SK-N-SH (cell line): Measurements from ENCODE around the gene TMED6. TPM values are rescaled to one million over a fixed set of nuclear protein-coding genes. Genes with fewer than 3 reads are reported as not detected.

Source experiments
- CTCF ChIA-PET: fragments of 300-600, 350-600 bp; formaldehyde crosslinking; extraction: SDS; loops from one replicate; lab custom pipeline; 2021; lab: Yijun Ruan, JAX
- POLR2A ChIA-PET: fragments of 350-600 bp; sonication (Branson Sonifier 250); formaldehyde crosslinking; extraction: SDS; loops from one replicate; lab custom pipeline; 2020; ENCODE audit warnings: antibody characterized with exemption, inconsistent platforms; lab: Yijun Ruan, JAX
- DNase-seq: peaks from one replicate; pipeline ENCODE4 v3.0.0; 2012
- H2AFZ ChIP-seq: fragments of 200-600 bp; sonication (generic); 2 replicates; pipeline ENCODE4 v1.8.1; 2016; ENCODE audit warnings: antibody characterized with exemption, mild to moderate bottlenecking, low read depth
- H3F3A ChIP-seq: fragments of 200-600 bp; sonication (generic); replicated peaks from 2 replicates; pipeline ENCODE3; 2016; ENCODE audit warnings: antibody characterized with exemption, mild to moderate bottlenecking; ENCODE audit not compliant: insufficient read depth
- H3K27ac ChIP-seq, 2 experiments: fragments of 200-500 bp in 1 of 2; fragments of 200-600 bp in 1 of 2; sonication (Bioruptor generic) in 1 of 2; sonication (generic), shearing (Covaris generic) in 1 of 2; 2 replicates each; pipeline versions ENCODE4 v1.5.1 to v1.6.1; 2014 to 2016; ENCODE audit warnings: low read depth in 2 of 2, inconsistent platforms in 1 of 2, low read length in 1 of 2, mild to moderate bottlenecking in 1 of 2, mixed read lengths in 1 of 2
- H3K27me3 ChIP-seq: fragments of 200-600 bp; sonication (generic), shearing (Covaris generic); 2 replicates; pipeline ENCODE4 v1.6.1; 2016; ENCODE audit warnings: mixed run types; ENCODE audit not compliant: insufficient read depth
- H3K36me3 ChIP-seq, 2 experiments: fragments of 200-500 bp in 1 of 2; fragments of 200-600 bp in 1 of 2; sonication (Bioruptor generic) in 1 of 2; sonication (generic) in 1 of 2; replicated peaks in 1 of 2; 2 replicates each; pipeline versions ENCODE3 to v1.5.1; 2014 to 2016; ENCODE audit warnings: low read length in 1 of 2, mild to moderate bottlenecking in 1 of 2; ENCODE audit not compliant: insufficient read depth in 2 of 2, control insufficient read depth in 1 of 2
- H3K4me1 ChIP-seq, 2 experiments: fragments of 200-500 bp in 1 of 2; fragments of 200-600 bp in 1 of 2; sonication (Bioruptor generic) in 1 of 2; sonication (generic), shearing (Covaris generic) in 1 of 2; 2 replicates each; pipeline versions ENCODE4 v1.5.1 to v1.6.1; 2014 to 2016; ENCODE audit warnings: low read depth in 1 of 2, low read length in 1 of 2, mixed run types in 1 of 2; ENCODE audit not compliant: insufficient read depth in 2 of 2, control insufficient read depth in 1 of 2
- H3K4me2 ChIP-seq: fragments of 200-600 bp; sonication (generic), shearing (Covaris generic); 2 replicates; pipeline ENCODE4 v1.6.1; 2017; ENCODE audit warnings: mixed run types
- H3K4me3 ChIP-seq, 2 experiments: fragments of 200-500 bp in 1 of 2; fragments of 200-600 bp in 1 of 2; sonication (Bioruptor generic) in 1 of 2; sonication (generic), shearing (Covaris generic) in 1 of 2; 2 replicates each; pipeline versions ENCODE4 v1.5.1 to v1.8.1; 2014 to 2016; ENCODE audit warnings: low read depth in 2 of 2, inconsistent platforms in 1 of 2, low read length in 1 of 2, mild to moderate bottlenecking in 1 of 2, mixed read lengths in 1 of 2, moderate library complexity in 1 of 2
- H3K79me2 ChIP-seq: fragments of 200-600 bp; sonication (generic); 2 replicates; pipeline ENCODE4 v1.8.1; 2017; ENCODE audit warnings: mild to moderate bottlenecking; ENCODE audit not compliant: insufficient read depth
- H3K9ac ChIP-seq: fragments of 200-600 bp; sonication (generic); 2 replicates; pipeline ENCODE4 v1.6.1; 2017; ENCODE audit warnings: mixed run types
- H3K9me2 ChIP-seq: fragments of 200-600 bp; sonication (generic); 2 replicates; pipeline ENCODE4 v1.6.1; 2017; ENCODE audit warnings: mixed run types
- H3K9me3 ChIP-seq: fragments of 200-600 bp; sonication (generic); 2 replicates; pipeline ENCODE4 v1.6.1; 2017; ENCODE audit warnings: mixed run types, mild to moderate bottlenecking, moderate library complexity
- H4K20me1 ChIP-seq: fragments of 200-600 bp; sonication (generic); 2 replicates; pipeline ENCODE4 v1.6.1; 2017; ENCODE audit warnings: mild to moderate bottlenecking, mixed run types; ENCODE audit not compliant: insufficient read depth
- CHD2 ChIP-seq: fragments of 150-350 bp; IDR thresholded peaks from 2 replicates; pipeline ENCODE4 v1.6.1; 2018; ENCODE audit warnings: low read length; ENCODE audit not compliant: partially characterized antibody
- EZH2phosphoT487 ChIP-seq: fragments of 200-600 bp; sonication (generic); IDR thresholded peaks from 2 replicates; pipeline ENCODE4 v1.6.1; 2017; ENCODE audit warnings: low read depth, mixed run types, mild to moderate bottlenecking, antibody characterized with exemption, moderate library complexity, borderline replicate concordance
- FOXJ3 ChIP-seq: sonication (generic); formaldehyde crosslinking; IDR thresholded peaks from 2 replicates; pipeline ENCODE4 v1.5.1; 2020; ENCODE audit warnings: mild to moderate bottlenecking, missing genetic modification reagents
- GABPA ChIP-seq: IDR thresholded peaks from 2 replicates; pipeline ENCODE4 v1.4.0; 2012; ENCODE audit warnings: low read depth, mild to moderate bottlenecking
- GATA2 ChIP-seq: sonication (generic); formaldehyde crosslinking; IDR thresholded peaks from 2 replicates; pipeline ENCODE4 v1.5.0; 2020; ENCODE audit warnings: mild to moderate bottlenecking, missing genetic modification reagents
- JUND ChIP-seq: IDR thresholded peaks from 2 replicates; pipeline ENCODE4 v1.4.0; 2012
- MXI1 ChIP-seq: IDR thresholded peaks from 2 replicates; pipeline ENCODE4 v1.6.1; 2012; ENCODE audit warnings: mild to moderate bottlenecking, low read depth, low read length, improper control_type of control experiment
- NFIC ChIP-seq: IDR thresholded peaks from 2 replicates; pipeline ENCODE4 v1.4.0; 2012; ENCODE audit warnings: borderline replicate concordance
- POLR2AphosphoS5 ChIP-seq: IDR thresholded peaks from 2 replicates; pipeline ENCODE4 v1.6.1; 2012; ENCODE audit warnings: low read depth, low read length
- RAD21 ChIP-seq: IDR thresholded peaks from 2 replicates; pipeline ENCODE4 v1.6.1; 2012; ENCODE audit warnings: mild to moderate bottlenecking, low read length
- RCOR1 ChIP-seq: fragments of 150-350 bp; IDR thresholded peaks from 2 replicates; pipeline ENCODE4 v1.6.1; 2017; ENCODE audit warnings: antibody characterized with exemption, low read length
- RFX5 ChIP-seq: IDR thresholded peaks from 2 replicates; pipeline ENCODE4 v1.6.1; 2012; ENCODE audit warnings: mild to moderate bottlenecking, improper control_type of control experiment, low read length
- SMC3 ChIP-seq: IDR thresholded peaks from 2 replicates; pipeline ENCODE4 v1.6.1; 2012; ENCODE audit warnings: low read depth, low read length, improper control_type of control experiment
- TCF12 ChIP-seq: IDR thresholded peaks from 2 replicates; pipeline ENCODE4 v1.4.0; 2012
- WGBS: methylation state at CpG from one replicate; pipeline ENCODE4 v1.1.6; 2017; ENCODE audit warnings: low lambda C conversion rate; 5-methylcytosine and 5-hydroxymethylcytosine counted together
- polyA plus RNA-seq, 3 experiments: library from polyadenylated mRNA; depleted of rRNA; stranded (reverse); fragments of >200 nt; gene quantifications; 2 replicates each; pipeline ENCODE4 v1.2.3, GENCODE V29; 2012
- TF ChIP-seq, protein P1 (sequence below): fragments of 200-600 bp; sonication (generic); IDR thresholded peaks from 2 replicates; pipeline ENCODE4 v1.6.1; 2017; ENCODE audit warnings: antibody characterized with exemption, mild to moderate bottlenecking, moderate library complexity
- TF ChIP-seq, protein P2 (sequence below): IDR thresholded peaks from 2 replicates; pipeline ENCODE4; 2012

The TMED6 gene
- polyA plus RNA-seq, 1 of the 3 experiments (the other 2 are of a cell fraction): not detected

DNA sequence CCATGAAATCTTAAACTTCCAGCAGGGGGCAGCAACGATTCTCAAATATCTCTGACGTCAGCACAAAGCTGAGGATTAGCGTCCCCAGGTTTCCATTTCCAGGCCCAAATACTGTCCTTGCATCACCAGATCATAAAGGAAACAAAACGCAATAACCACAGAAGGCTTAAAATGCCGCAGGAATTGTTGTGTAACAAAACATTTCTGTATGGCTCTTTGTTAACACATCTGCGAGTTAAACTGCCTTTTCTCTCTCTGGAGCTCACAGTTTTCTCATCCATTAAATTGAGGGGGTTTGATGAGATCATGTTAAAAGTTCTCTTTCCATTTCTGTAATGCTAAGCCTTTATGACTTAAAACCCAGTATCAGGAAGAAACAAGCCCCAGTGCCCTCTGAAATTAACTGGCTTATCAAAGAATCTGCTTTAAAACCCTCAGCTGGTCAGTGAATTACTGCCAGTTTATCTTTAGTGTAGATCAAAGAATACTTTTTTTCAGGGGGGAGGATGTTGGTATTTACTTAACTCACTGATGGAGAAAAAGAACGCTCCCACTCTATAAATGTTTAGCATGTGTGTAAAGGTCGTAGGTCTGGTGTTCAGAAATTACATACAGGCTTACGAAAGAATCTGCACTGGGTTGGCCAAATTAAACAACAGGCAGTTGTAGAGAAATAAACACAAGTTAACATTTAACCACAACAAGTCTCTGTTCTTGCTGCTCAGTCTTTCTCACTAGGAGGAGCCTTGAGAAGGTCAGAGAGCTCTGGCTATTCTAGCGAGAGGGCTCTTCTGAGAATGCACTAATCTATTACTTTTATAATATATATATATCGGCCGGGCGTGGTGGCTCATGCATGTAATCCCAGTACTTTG, 44.8 kb upstream of the TMED6 start:
- peak overlapping the region; percentile 18; the same call in 1 of the 2 replicates for H3K4me2 ChIP-seq
- TF ChIP-seq RAD21 (peak; percentile 81), GATA2 (peak; percentile 51), RCOR1 (no peak; the same call in 1 of the 2 replicates), NFIC (no peak), MXI1 (peak; percentile 22; the same call in 1 of the 2 replicates), FOXJ3 (CRISPR knock-in tag) (no peak), RFX5 (peak; percentile 65; the same call in 1 of the 2 replicates), SMC3 (peak; percentile 58), JUND (no peak), POLR2AphosphoS5 (peak; percentile 33; the same call in 1 of the 2 replicates)
- TF ChIP-seq, protein P1, sequence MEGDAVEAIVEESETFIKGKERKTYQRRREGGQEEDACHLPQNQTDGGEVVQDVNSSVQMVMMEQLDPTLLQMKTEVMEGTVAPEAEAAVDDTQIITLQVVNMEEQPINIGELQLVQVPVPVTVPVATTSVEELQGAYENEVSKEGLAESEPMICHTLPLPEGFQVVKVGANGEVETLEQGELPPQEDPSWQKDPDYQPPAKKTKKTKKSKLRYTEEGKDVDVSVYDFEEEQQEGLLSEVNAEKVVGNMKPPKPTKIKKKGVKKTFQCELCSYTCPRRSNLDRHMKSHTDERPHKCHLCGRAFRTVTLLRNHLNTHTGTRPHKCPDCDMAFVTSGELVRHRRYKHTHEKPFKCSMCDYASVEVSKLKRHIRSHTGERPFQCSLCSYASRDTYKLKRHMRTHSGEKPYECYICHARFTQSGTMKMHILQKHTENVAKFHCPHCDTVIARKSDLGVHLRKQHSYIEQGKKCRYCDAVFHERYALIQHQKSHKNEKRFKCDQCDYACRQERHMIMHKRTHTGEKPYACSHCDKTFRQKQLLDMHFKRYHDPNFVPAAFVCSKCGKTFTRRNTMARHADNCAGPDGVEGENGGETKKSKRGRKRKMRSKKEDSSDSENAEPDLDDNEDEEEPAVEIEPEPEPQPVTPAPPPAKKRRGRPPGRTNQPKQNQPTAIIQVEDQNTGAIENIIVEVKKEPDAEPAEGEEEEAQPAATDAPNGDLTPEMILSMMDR: peak; percentile 76
- peak; percentile 68 for DNase-seq
- H3K9ac ChIP-seq: peak overlapping the region; percentile 58; the same call in 1 of the 2 replicates
- peak overlapping the region in 1 of 2 experiments; percentile 30; a peak in 1 of 4 replicates for H3K4me3 ChIP-seq
- no peaks in the 10 kb centered on the region for H3K36me3 ChIP-seq
- H3K9me3 ChIP-seq: no peaks in the 10 kb centered on the region
- no peaks in the 10 kb centered on the region for H3K9me2 ChIP-seq
- no peaks in the 10 kb centered on the region for H3K27me3 ChIP-seq
- ChIA-PET POLR2A (interaction anchor here (1.0 to 1.5 kb wide), 2 partner anchors 10 to 358 kb away, joined by 3 to 5 read pairs; partner anchors contain the start of gene NOB1), CTCF (interaction anchor here (0.6 to 3.3 kb wide), 62 partner anchors 8 to 437 kb away, joined by 3 to 32 read pairs (median 4); partner anchors contain the start of genes CYB5B, NOB1, TERF2 and WWP2)
- H4K20me1 ChIP-seq: no peaks in the 10 kb centered on the region
- H2AFZ ChIP-seq: peak overlapping the region; percentile 92
- H3F3A ChIP-seq: peaks cover 12% of the 10 kb centered on the region
- 39% methylated on average over 13 of the region's 13 CpGs for WGBS
- peak overlapping the region; percentile 81 to 84 for H3K27ac ChIP-seq
- no peaks in the 10 kb centered on the region for H3K79me2 ChIP-seq
- H3K4me1 ChIP-seq: peaks cover 3 to 23% of the 10 kb centered on the region in 2 experiments

DNA sequence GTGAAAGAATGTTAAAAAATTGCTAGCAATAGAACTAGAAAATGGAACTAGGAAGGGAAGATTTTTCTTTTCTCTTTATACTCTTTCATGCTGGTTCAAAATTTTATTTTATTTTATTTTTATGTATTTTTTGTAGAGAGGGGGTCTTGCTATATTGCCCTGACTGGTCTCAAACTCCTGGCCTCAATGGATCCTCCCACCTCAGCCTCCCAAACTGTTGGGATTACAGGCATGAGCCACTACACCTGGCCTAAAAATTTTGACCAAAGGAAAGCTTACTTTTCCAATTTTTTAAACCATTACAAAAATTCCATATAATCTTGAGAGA, 44.2 kb upstream of the TMED6 start:
- TF ChIP-seq CHD2 (no peak), TCF12 (no peak), JUND (no peak), EZH2phosphoT487 (no peak), GABPA (no peak)
- TF ChIP-seq, protein P2, sequence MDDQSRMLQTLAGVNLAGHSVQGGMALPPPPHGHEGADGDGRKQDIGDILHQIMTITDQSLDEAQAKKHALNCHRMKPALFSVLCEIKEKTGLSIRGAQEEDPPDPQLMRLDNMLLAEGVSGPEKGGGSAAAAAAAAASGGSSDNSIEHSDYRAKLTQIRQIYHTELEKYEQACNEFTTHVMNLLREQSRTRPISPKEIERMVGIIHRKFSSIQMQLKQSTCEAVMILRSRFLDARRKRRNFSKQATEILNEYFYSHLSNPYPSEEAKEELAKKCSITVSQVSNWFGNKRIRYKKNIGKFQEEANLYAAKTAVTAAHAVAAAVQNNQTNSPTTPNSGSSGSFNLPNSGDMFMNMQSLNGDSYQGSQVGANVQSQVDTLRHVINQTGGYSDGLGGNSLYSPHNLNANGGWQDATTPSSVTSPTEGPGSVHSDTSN: no peak
- TF ChIP-seq, all 33 proteins: peak for 0
- Histone ChIP-seq H2AFZ (peak overlapping the region; percentile 92), H3K4me2 (no peak overlapping the region), H3K9me2 (no peaks in the 10 kb centered on the region), H3K9me3 (no peaks in the 10 kb centered on the region), H4K20me1 (no peaks in the 10 kb centered on the region), H3K79me2 (no peaks in the 10 kb centered on the region), H3K36me3 (no peaks in the 10 kb centered on the region), H3K9ac (no peak overlapping the region), H3K27me3 (no peaks in the 10 kb centered on the region), H3K4me3 (peak overlapping the region in 1 of 2 experiments; percentile 30; a peak in 1 of 4 replicates), H3F3A (peaks cover 12% of the 10 kb centered on the region), H3K27ac (peak overlapping the region in 1 of 2 experiments; percentile 84; a peak in 1 of 4 replicates), H3K4me1 (peaks cover 3 to 23% of the 10 kb centered on the region in 2 experiments)
- DNase-seq: no peak
- ChIA-PET CTCF (interaction anchor here (0.6 to 3.3 kb wide), 59 partner anchors 8 to 438 kb away, joined by 3 to 32 read pairs (median 4); partner anchors contain the start of genes CYB5B, NOB1, TERF2 and WWP2), POLR2A (interaction anchor here (1.0 to 1.5 kb wide), 2 partner anchors 10 to 359 kb away, joined by 3 to 5 read pairs; partner anchors contain the start of gene NOB1)
